ENCODE results near the gene FYN.

DNA sequence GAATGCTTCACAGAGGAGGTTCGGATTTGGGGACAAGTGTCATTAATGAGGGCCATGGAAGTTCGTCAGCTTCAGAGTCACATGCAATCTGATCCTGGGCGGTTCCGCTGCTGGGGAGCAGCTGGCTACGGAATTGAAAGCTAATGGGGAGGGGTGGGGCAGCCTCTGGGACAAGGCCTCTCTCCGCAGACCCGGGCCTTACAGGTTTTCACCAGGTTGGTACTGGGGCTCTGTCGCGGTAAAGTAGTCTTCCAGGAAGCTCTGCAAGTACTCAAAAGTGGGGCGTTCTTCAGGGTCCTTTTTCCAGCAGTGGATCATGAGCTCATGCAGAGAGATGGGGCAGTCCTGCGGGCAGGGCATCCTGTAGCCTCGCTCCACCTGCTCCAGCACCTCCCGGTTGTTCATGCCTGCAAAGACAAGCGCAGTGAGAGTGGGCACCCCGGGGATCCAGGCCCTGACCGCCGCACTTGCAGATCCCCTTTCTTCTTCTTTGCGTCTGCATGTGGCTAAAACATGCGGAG, 211.7 kb downstream of the FYN start:
- TF ChIP-seq, protein P1, sequence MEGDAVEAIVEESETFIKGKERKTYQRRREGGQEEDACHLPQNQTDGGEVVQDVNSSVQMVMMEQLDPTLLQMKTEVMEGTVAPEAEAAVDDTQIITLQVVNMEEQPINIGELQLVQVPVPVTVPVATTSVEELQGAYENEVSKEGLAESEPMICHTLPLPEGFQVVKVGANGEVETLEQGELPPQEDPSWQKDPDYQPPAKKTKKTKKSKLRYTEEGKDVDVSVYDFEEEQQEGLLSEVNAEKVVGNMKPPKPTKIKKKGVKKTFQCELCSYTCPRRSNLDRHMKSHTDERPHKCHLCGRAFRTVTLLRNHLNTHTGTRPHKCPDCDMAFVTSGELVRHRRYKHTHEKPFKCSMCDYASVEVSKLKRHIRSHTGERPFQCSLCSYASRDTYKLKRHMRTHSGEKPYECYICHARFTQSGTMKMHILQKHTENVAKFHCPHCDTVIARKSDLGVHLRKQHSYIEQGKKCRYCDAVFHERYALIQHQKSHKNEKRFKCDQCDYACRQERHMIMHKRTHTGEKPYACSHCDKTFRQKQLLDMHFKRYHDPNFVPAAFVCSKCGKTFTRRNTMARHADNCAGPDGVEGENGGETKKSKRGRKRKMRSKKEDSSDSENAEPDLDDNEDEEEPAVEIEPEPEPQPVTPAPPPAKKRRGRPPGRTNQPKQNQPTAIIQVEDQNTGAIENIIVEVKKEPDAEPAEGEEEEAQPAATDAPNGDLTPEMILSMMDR (IDR thresholded peaks at IDR 0.05 in 2 of 3, conservative IDR thresholded peaks at IDR 0.05 in 1 of 3; ENCODE audit: insufficient read depth in 2 of 3, low read depth in 1 of 3, low read length in 3 of 3), result no peak
- TF ChIP-seq, protein P2, sequence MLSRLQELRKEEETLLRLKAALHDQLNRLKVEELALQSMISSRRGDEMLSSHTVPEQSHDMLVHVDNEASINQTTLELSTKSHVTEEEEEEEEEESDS (CRISPR knock-in tag; IDR thresholded peaks at IDR 0.05), result no peak
- no peak for TF ChIP-seq ZNF253 (CRISPR knock-in tag; conservative IDR thresholded peaks at IDR 0.05)
- TF ChIP-seq ZKSCAN3 (CRISPR knock-in tag; IDR thresholded peaks at IDR 0.05), result no peak
- TF ChIP-seq NR2C2 (CRISPR knock-in tag; IDR thresholded peaks at IDR 0.05), result no peak
- no peak for TF ChIP-seq NR2C2 (tag; IDR thresholded peaks at IDR 0.05)

All from K562 (cell line).